Suprapubic skin (tissue), 4 donors: ENCODE measurements around the gene TCF12. TPM values are rescaled to one million over a fixed set of nuclear protein-coding genes. Genes with fewer than 3 reads are reported as not detected.

ENCODE experiments used
- DNase-seq, 2 donors: peaks; one replicate each; pipeline ENCODE4 v3.0.0-alpha.2; 2019; ENCODE audit warnings: low spot score in 2 of 2
- H3K27ac ChIP-seq: fragments of 200-600 bp; sonication (generic); one replicate; pipeline ENCODE4 v1.5.1; 2019
- H3K27me3 ChIP-seq: fragments of 200-600 bp; sonication (generic); one replicate; pipeline ENCODE4 v1.5.1; 2019
- H3K36me3 ChIP-seq: fragments of 200-600 bp; sonication (generic); one replicate; pipeline ENCODE4 v1.5.1; 2019
- H3K4me1 ChIP-seq: fragments of 200-600 bp; sonication (generic); one replicate; pipeline ENCODE4 v1.5.1; 2019
- H3K4me3 ChIP-seq: fragments of 200-600 bp; sonication (generic); one replicate; pipeline ENCODE4 v1.5.1; 2019; ENCODE audit warnings: mild to moderate bottlenecking
- H3K9me3 ChIP-seq: fragments of 200-600 bp; sonication (generic); one replicate; pipeline ENCODE4 v1.5.1; 2019
- EP300 ChIP-seq: sonication (generic); formaldehyde crosslinking; IDR thresholded peaks from one replicate; pipeline ENCODE4 v1.6.1; 2017; ENCODE audit warnings: antibody characterized with exemption
- POLR2A ChIP-seq, 2 donors: fragments of 450-650 bp; IDR thresholded peaks; one replicate each; pipeline ENCODE4 v1.6.1; 2017; ENCODE audit warnings: antibody characterized with exemption in 2 of 2, mild to moderate bottlenecking in 2 of 2, moderate library complexity in 2 of 2
- POLR2AphosphoS5 ChIP-seq, 3 donors: sonication (generic); formaldehyde crosslinking; IDR thresholded peaks; one replicate each; pipeline ENCODE4 v1.6.1; 2017; ENCODE audit warnings: antibody characterized with exemption in 3 of 3
- whole genome bisulfite sequencing: methylation state at CpG from one replicate; pipeline ENCODE4 v1.1.5; 2018; 5-methylcytosine and 5-hydroxymethylcytosine counted together
- total RNA-seq, 4 donors: library from RNA; depleted of rRNA; stranded (reverse); fragments of >200 nt; gene quantifications; one replicate each; pipeline ENCODE4 v1.1.0, GENCODE V29; 2016
- TF ChIP-seq, protein P1 (sequence below), 2 donors: fragments of 200-600 bp in 1 of 2; fragments of 450-650 bp in 1 of 2; sonication (generic) in 1 of 2; IDR thresholded peaks; one replicate each; pipeline ENCODE4 v1.5.1; 2016 to 2019; ENCODE audit warnings: antibody characterized with exemption in 2 of 2, mild to moderate bottlenecking in 1 of 2, moderate library complexity in 1 of 2

The TCF12 gene
- total RNA-seq, 4 donors from 2014 or later = 91.3 to 118 (median 105) TPM

DNA sequence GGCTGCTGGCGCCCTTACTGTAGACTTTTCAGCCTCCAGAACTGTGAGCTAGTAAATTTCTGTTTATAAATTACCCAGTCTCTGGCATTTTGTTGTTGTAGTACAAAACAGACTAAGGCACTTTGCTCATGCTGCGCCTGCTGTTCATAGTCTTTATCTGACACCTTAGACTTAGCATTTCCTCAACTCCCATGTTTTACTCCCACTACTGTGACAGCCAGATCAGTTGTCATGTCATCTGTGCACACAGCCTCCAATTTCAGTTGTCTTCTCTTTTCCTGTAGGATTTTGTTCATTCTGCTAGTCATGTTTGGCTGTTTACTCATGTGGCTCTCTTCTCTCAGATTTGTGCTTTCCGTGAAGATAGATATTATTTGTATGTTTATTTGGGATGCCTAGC, 62.0 kb downstream of the TCF12 start:
- H3K27me3 ChIP-seq = no peaks in the 10 kb centered on the region
- 91% methylated on average over 3 of the region's 3 CpGs for WGBS
- no peak overlapping the region for H3K27ac ChIP-seq
- H3K4me3 ChIP-seq = no peak overlapping the region
- DNase-seq = no peak
- H3K9me3 ChIP-seq = no peaks in the 10 kb centered on the region
- TF ChIP-seq, protein P1, sequence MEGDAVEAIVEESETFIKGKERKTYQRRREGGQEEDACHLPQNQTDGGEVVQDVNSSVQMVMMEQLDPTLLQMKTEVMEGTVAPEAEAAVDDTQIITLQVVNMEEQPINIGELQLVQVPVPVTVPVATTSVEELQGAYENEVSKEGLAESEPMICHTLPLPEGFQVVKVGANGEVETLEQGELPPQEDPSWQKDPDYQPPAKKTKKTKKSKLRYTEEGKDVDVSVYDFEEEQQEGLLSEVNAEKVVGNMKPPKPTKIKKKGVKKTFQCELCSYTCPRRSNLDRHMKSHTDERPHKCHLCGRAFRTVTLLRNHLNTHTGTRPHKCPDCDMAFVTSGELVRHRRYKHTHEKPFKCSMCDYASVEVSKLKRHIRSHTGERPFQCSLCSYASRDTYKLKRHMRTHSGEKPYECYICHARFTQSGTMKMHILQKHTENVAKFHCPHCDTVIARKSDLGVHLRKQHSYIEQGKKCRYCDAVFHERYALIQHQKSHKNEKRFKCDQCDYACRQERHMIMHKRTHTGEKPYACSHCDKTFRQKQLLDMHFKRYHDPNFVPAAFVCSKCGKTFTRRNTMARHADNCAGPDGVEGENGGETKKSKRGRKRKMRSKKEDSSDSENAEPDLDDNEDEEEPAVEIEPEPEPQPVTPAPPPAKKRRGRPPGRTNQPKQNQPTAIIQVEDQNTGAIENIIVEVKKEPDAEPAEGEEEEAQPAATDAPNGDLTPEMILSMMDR (IDR thresholded peaks at IDR 0.05) = no peak
- no peak for TF ChIP-seq EP300
- no peak for TF ChIP-seq POLR2AphosphoS5 (IDR thresholded peaks at IDR 0.05)
- TF ChIP-seq POLR2A (IDR thresholded peaks at IDR 0.05) = no peak
- no peaks in the 10 kb centered on the region for H3K36me3 ChIP-seq
- H3K4me1 ChIP-seq = peaks cover 21% of the 10 kb centered on the region

GRCh38 chr15:56981160-56981559, 62.7 kb downstream of the TCF12 start:
- Histone ChIP-seq H3K9me3 (no peaks in the 10 kb centered on the region), H3K4me3 (no peak overlapping the region), H3K27ac (no peak overlapping the region), H3K36me3 (no peaks in the 10 kb centered on the region), H3K4me1 (peaks cover 27% of the 10 kb centered on the region), H3K27me3 (no peaks in the 10 kb centered on the region)
- TF ChIP-seq POLR2AphosphoS5 (IDR thresholded peaks at IDR 0.05) = no peak
- TF ChIP-seq POLR2A (IDR thresholded peaks at IDR 0.05) = no peak
- TF ChIP-seq, protein P1 (IDR thresholded peaks at IDR 0.05) = no peak
- no peak for TF ChIP-seq EP300
- DNase-seq = no peak
- 93% methylated on average over 3 of the region's 3 CpGs for WGBS

DNA sequence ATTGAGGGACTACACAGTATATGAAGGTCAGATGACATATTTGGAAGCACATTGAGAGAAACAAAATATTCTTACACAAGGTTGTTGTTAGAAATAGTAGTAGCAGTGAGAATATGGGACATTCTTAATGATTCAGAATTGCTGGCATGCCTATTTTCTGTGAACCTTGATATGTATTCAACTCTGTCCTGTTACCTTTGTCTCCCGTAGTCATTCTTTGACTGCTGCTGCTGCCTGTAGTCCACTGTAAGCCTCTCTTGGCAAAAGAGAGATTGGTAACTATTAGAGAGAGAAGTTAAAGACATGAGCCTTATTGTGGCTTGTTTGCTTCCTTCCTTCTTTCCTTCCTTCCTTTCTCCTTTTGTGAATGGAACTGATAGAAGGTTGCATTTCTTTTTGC, 64.5 kb downstream of the TCF12 start:
- Histone ChIP-seq H3K36me3 (no peaks in the 10 kb centered on the region), H3K9me3 (no peaks in the 10 kb centered on the region), H3K4me1 (peaks cover 35% of the 10 kb centered on the region), H3K27ac (no peak overlapping the region), H3K27me3 (no peaks in the 10 kb centered on the region), H3K4me3 (no peak overlapping the region)
- DNase-seq = no peak
- TF ChIP-seq, protein P1 (IDR thresholded peaks at IDR 0.05) = no peak
- no peak for TF ChIP-seq EP300
- TF ChIP-seq POLR2AphosphoS5 (IDR thresholded peaks at IDR 0.05) = no peak
- TF ChIP-seq POLR2A (IDR thresholded peaks at IDR 0.05) = no peak
- WGBS = 65% methylated on average over 1 of the region's 1 CpG

GRCh38 chr15:56984681-56985481, 66.4 kb downstream of the TCF12 start:
- Histone ChIP-seq H3K4me3 (no peak overlapping the region), H3K9me3 (no peaks in the 10 kb centered on the region), H3K36me3 (no peaks in the 10 kb centered on the region), H3K4me1 (peaks cover 41% of the 10 kb centered on the region), H3K27ac (peak overlapping the region; percentile 10), H3K27me3 (no peaks in the 10 kb centered on the region)
- DNase-seq = no peak
- 20% methylated on average over 3 of the region's 3 CpGs for WGBS
- TF ChIP-seq POLR2AphosphoS5 (IDR thresholded peaks at IDR 0.05) (no peak), EP300 (no peak), POLR2A (IDR thresholded peaks at IDR 0.05) (no peak)
- TF ChIP-seq, protein P1 (IDR thresholded peaks at IDR 0.05) = no peak

DNA sequence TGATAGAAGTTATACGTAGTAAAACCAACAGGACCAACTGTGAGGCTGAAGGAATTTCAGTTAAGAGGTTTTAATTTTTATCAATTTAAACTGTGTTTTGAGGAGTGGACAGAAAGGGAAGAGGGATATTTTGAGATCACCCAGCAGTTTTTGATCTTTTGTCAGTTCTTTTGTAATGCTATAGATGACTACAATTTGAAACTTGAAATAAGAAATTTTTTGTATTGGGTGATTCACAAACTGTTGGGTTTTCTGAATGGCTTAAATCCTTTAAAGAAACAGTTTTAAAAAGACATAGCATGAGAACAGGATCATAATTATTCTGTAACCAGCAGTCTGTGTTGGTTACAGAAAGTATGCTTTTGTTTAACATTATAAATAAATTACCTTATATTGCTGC, 67.4 kb downstream of the TCF12 start:
- Histone ChIP-seq H3K9me3 (no peaks in the 10 kb centered on the region), H3K27ac (peak overlapping the region; percentile 10), H3K4me1 (peaks cover 41% of the 10 kb centered on the region), H3K4me3 (no peak overlapping the region), H3K36me3 (no peaks in the 10 kb centered on the region), H3K27me3 (no peaks in the 10 kb centered on the region)
- WGBS = 76% methylated on average over 1 of the region's 1 CpG
- DNase-seq = no peak
- TF ChIP-seq POLR2A (IDR thresholded peaks at IDR 0.05) (no peak), POLR2AphosphoS5 (IDR thresholded peaks at IDR 0.05) (no peak), EP300 (no peak)
- TF ChIP-seq, protein P1 (IDR thresholded peaks at IDR 0.05) = no peak
